ENCODE data around the gene PHOX2A. TPM values are rescaled to one million over a fixed set of nuclear protein-coding genes. Genes with fewer than 3 reads are reported as not detected.
"Not testable (repeated sequence)": the region's sequence is repeated elsewhere in the genome, so short reads cannot be mapped to it uniquely, and the experiment has no call there.

The PHOX2A gene
- total RNA-seq, 2 experiments from 2014 or later: not detected

- Mint-ChIP-seq H3K36me3 (peaks cover 3% of the 10 kb centered on the region), H3K27me3 (no peaks in the 10 kb centered on the region), H3K4me1 (peaks cover 24% of the 10 kb centered on the region), H3K27ac (peak overlapping the region; percentile 93), H3K4me3 (peak overlapping the region; percentile 95), H3K9me3 (no peaks in the 10 kb centered on the region)
- DNase-seq: peak; percentile 75
These were observed 20.1 kb downstream of the PHOX2A start for GRCh38 chr11:72223615-72224563.

GRCh38 chr11:72222907-72223614 is 20.9 kb downstream of the PHOX2A start:
- H3K4me3 Mint-ChIP-seq: peak overlapping the region; percentile 83
- H3K4me1 Mint-ChIP-seq: peaks cover 24% of the 10 kb centered on the region
- no peaks in the 10 kb centered on the region for H3K36me3 Mint-ChIP-seq
- H3K9me3 Mint-ChIP-seq: no peaks in the 10 kb centered on the region
- peaks cover under 1% of the 10 kb centered on the region for H3K27me3 Mint-ChIP-seq
- H3K27ac Mint-ChIP-seq: peak overlapping the region; percentile 82
- peak; percentile 95 for DNase-seq

- Mint-ChIP-seq H3K4me1 (peaks cover 29% of the 10 kb centered on the region), H3K27ac (peak overlapping the region; percentile 82), H3K9me3 (no peaks in the 10 kb centered on the region), H3K27me3 (peaks cover 5% of the 10 kb centered on the region), H3K36me3 (no peaks in the 10 kb centered on the region), H3K4me3 (peak overlapping the region; percentile 83)
- no peak for DNase-seq
These were observed 21.7 kb downstream of the PHOX2A start for GRCh38 chr11:72222106-72222891.

- Mint-ChIP-seq H3K9me3 (no peaks in the 10 kb centered on the region), H3K36me3 (no peaks in the 10 kb centered on the region), H3K4me3 (no peak overlapping the region), H3K4me1 (peaks cover 29% of the 10 kb centered on the region), H3K27me3 (peaks cover 13% of the 10 kb centered on the region), H3K27ac (no peak overlapping the region)
- DNase-seq: no peak
These were observed 22.4 kb downstream of the PHOX2A start for GRCh38 chr11:72221386-72222075.

DNA sequence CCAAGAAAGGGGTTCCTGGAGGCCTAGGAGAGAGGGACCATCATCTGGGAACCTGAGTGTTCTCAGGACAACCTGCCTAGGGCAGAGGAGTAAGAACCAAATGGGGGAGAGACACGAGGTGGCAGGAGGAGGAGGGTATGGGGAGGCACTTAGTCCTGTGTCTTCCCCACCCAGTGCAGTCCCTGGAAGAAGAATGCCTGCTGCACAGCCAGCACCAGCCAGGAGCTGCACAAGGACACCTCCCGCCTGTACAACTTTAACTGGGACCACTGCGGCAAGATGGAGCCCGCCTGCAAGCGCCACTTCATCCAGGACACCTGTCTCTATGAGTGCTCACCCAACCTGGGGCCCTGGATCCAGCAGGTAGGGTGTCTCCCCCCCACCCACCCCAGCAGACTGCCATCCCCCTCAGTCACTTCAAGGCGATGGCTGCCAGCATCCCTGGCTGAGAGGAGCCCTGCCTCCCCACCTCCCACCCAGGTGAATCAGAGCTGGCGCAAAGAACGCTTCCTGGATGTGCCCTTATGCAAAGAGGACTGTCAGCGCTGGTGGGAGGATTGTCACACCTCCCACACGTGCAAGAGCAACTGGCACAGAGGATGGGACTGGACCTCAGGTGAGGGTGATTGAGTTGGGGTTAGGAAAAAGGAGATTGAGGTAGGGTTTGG is 23.1 kb downstream of the PHOX2A start:
- no peaks in the 10 kb centered on the region for H3K36me3 Mint-ChIP-seq
- no peaks in the 10 kb centered on the region for H3K9me3 Mint-ChIP-seq
- DNase-seq: no peak
- H3K27ac Mint-ChIP-seq: no peak overlapping the region
- peaks cover 19% of the 10 kb centered on the region for H3K27me3 Mint-ChIP-seq
- H3K4me3 Mint-ChIP-seq: no peak overlapping the region
- peaks cover 27% of the 10 kb centered on the region for H3K4me1 Mint-ChIP-seq

DNA sequence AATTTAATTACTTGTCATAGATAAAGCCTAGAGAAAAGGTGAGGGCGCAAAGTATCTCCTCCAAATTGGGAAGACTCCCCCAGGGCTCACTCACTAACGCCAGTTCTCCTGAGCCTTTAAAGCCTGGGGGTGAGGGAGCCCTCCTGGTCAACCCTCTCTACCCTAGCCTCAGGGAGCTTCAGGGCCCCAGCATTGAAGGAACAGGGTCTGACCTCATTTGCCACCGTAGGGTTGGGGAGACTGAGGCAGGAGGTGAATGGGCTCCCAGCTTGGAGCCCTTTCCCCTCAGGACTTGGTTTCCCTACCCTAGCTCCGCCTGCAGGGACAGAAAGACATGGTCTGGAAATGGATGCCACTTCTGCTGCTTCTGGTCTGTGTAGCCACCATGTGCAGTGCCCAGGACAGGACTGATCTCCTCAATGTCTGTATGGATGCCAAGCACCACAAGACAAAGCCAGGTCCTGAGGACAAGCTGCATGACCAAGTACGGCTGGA is 25.7 kb downstream of the PHOX2A start:
- Mint-ChIP-seq H3K27ac (no peak overlapping the region), H3K9me3 (no peaks in the 10 kb centered on the region), H3K36me3 (no peaks in the 10 kb centered on the region), H3K4me1 (peaks cover 20% of the 10 kb centered on the region), H3K4me3 (no peak overlapping the region), H3K27me3 (peaks cover 19% of the 10 kb centered on the region)
- DNase-seq: no peak

DNA sequence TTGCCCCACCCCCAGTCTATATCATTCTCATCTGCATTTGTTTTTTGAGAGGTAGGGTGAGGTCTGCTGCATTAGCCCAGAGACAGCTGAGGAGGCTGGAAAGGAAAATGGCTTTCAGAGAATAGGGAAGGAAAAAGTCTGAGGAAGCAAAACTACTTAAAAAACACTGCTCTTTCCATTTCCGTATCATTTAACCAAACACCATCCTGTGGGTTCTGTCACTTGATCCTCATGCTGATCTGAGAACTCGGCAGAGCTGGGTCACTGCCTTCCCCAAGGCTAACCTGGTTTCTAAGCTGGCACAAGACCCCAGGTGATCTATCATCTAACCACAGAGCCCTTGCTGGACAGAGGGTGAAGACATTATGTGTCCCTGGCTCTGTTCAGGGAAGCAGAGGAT is 26.1 kb downstream of the PHOX2A start:
- Mint-ChIP-seq H3K4me3 (no peak overlapping the region), H3K27ac (no peak overlapping the region), H3K4me1 (peaks cover 19% of the 10 kb centered on the region), H3K36me3 (no peaks in the 10 kb centered on the region), H3K9me3 (no peaks in the 10 kb centered on the region), H3K27me3 (peaks cover 19% of the 10 kb centered on the region)
- DNase-seq: no peak

GRCh38 chr11:72216638-72217037 is 27.3 kb downstream of the PHOX2A start, which contains the start of gene FOLR2:
Gene FOLR2, plus strand, starts transcription at chr11:72216794. Its CDS starts 1,791 bp downstream, at chr11:72218585.
- Mint-ChIP-seq H3K27ac (no peak within 1 kb of the TSS), H3K27me3 (peaks cover 19% of the 10 kb centered on the region), H3K36me3 (no peaks in the 10 kb centered on the region), H3K4me1 (peaks cover 11% of the 10 kb centered on the region), H3K9me3 (no peaks in the 10 kb centered on the region), H3K4me3 (no peak within 1 kb of the TSS)
- no peak for DNase-seq

DNA sequence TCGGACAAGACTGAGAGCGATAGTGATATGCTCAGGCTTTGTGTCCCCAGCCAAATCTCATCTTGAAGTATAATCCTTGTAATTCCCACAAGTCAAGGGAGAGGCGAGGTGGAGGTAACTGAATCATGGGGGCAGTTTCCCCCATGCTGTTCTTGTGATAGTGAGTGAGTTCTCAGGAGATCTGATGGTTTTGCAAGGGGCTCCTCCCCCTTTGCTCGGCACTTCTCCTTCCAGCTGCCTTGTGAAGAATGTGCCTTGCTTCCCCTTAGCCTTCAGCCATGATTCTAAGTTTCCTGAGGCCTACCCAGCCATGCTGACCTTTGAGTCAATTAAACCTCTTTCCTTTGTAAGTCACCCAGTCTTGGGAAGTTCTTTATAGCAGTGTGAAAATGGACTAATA is 34.9 kb downstream of the PHOX2A start:
- no peak overlapping the region for H3K27ac Mint-ChIP-seq

DNA sequence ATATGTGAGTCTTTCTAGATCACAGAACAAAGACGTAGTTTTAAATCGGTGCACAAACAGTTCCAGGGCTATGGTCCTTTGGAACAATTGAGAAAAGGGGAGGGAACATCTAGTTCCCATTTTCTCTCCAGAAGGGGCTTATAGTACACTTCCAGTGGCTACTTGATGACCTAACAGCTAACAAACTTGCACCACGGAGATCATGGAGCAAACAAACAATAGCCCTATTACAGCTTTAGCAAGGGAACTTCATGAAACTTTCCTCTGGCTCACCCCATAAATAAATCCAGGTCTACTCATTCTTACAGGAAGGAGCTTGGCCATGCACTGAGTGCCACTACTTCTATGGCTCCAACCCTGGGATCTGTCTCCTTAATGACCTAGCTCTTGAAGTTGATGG is 35.7 kb downstream of the PHOX2A start:
- no peak overlapping the region for H3K4me3 Mint-ChIP-seq
- no peak for DNase-seq

More for the DNA sequence above, 34.9 kb downstream of the PHOX2A start:
- no peak overlapping the region for H3K4me3 Mint-ChIP-seq
- no peaks in the 10 kb centered on the region for H3K36me3 Mint-ChIP-seq
- peaks cover 3% of the 10 kb centered on the region for H3K27me3 Mint-ChIP-seq
- no peaks in the 10 kb centered on the region for H3K4me1 Mint-ChIP-seq
- no peak for DNase-seq
- H3K9me3 Mint-ChIP-seq: peaks cover 13% of the 10 kb centered on the region

DNA sequence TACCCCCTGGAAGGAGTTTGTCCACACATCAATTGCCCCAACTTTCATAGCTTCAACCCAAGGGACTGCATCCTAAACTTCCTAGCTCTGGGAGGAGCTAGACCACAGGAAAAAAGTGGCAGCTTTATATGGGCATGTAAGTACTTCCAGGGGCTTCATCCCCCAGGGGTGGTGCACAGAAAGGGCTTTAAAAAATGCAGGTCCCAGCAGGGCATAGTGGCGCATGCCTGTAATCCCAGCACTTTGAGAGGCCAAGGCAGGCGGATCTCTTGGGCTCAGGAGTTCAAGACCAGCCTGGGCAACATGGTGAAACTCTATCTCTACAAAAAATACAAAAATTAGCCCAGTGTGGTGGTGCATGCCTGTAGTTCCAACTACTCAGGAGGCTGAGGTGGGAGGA is 37.2 kb downstream of the PHOX2A start:
- not testable (repeated sequence) for H3K4me3 Mint-ChIP-seq, H3K27me3 Mint-ChIP-seq, H3K27ac Mint-ChIP-seq, H3K4me1 Mint-ChIP-seq, H3K36me3 Mint-ChIP-seq, DNase-seq
- H3K9me3 Mint-ChIP-seq: peaks cover 13% of the 10 kb centered on the region

More for the DNA sequence above, 35.7 kb downstream of the PHOX2A start:
- peaks cover 3% of the 10 kb centered on the region for H3K27me3 Mint-ChIP-seq
- H3K9me3 Mint-ChIP-seq: peaks cover 13% of the 10 kb centered on the region
- H3K36me3 Mint-ChIP-seq: no peaks in the 10 kb centered on the region
- H3K27ac Mint-ChIP-seq: no peak overlapping the region
- no peaks in the 10 kb centered on the region for H3K4me1 Mint-ChIP-seq

DNA sequence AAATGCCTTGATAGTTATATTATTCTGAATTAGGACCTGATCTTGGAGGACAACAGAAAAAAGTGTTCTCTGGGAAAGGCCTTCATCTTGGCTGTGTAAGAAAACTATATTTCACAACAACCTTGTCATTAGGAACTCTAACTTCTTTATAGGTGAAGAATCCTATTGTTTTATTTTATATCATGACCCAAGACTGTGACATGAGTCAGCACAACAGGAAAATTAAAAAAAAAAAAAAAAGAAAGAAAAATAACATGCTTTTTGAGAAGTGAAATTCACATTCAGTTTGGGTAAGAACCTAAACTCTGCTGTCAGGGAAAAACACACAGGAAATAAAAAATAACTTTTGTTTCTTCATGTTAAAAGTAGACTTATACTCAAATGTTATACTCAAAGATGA is 39.1 kb downstream of the PHOX2A start:
- Mint-ChIP-seq H3K4me3 (no peak overlapping the region), H3K36me3 (no peaks in the 10 kb centered on the region), H3K4me1 (no peaks in the 10 kb centered on the region), H3K27ac (no peak overlapping the region), H3K9me3 (peaks cover 11% of the 10 kb centered on the region), H3K27me3 (no peaks in the 10 kb centered on the region)
- DNase-seq: no peak

DNA sequence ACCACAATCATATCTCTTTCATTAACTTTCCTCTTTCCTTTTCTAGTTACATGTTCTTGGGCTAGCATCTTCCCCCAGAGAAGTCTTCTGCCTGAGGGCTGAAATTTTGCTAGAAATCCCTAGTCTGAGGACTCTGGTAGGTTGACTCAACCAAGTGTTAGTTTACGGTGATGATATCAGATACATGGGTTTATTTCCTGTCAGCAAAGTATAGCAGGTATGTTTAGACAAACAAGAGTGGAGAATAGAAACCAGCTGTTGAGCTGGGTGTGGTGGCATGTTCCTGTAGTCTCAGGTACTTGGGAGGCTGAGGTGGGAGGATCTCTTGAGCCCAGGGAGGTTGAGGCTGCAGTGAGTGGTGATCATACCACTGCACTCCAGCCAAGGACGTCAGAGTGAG is 40.8 kb downstream of the PHOX2A start:
- no peaks in the 10 kb centered on the region for H3K27me3 Mint-ChIP-seq
- no peaks in the 10 kb centered on the region for H3K36me3 Mint-ChIP-seq
- no peak for DNase-seq
- H3K4me3 Mint-ChIP-seq: no peak overlapping the region
- no peaks in the 10 kb centered on the region for H3K9me3 Mint-ChIP-seq
- no peaks in the 10 kb centered on the region for H3K4me1 Mint-ChIP-seq
- no peak overlapping the region for H3K27ac Mint-ChIP-seq

GRCh38 chr11:72202571-72202970 is 41.4 kb downstream of the PHOX2A start:
- H3K9me3 Mint-ChIP-seq: no peaks in the 10 kb centered on the region
- no peaks in the 10 kb centered on the region for H3K27me3 Mint-ChIP-seq
- no peak overlapping the region for H3K4me3 Mint-ChIP-seq
- no peaks in the 10 kb centered on the region for H3K36me3 Mint-ChIP-seq
- H3K27ac Mint-ChIP-seq: no peak overlapping the region
- DNase-seq: no peak
- no peaks in the 10 kb centered on the region for H3K4me1 Mint-ChIP-seq
